Trophoblast cell (in vitro differentiated cells and primary cell): ENCODE measurements around the gene A3GALT2.

ENCODE experiments used
- DNase-seq, 2 donors: peaks; one replicate each; pipeline ENCODE4 v3.0.0-alpha.2; 2016
- H2AFZ ChIP-seq: 2 replicates; pipeline ENCODE4 v1.6.1; 2013; ENCODE audit warnings: low read length, moderate library complexity, mild to moderate bottlenecking; ENCODE audit not compliant: insufficient read depth, poor library complexity
- H2AK5ac ChIP-seq: 2 replicates; pipeline ENCODE4 v1.6.1; 2013; ENCODE audit warnings: mild to moderate bottlenecking, low read length
- H2BK120ac ChIP-seq: 2 replicates; pipeline ENCODE4 v1.6.1; 2013; ENCODE audit warnings: low read length, mild to moderate bottlenecking, moderate library complexity; ENCODE audit not compliant: insufficient read depth, poor library complexity
- H2BK12ac ChIP-seq: 2 replicates; pipeline ENCODE4 v1.6.1; 2013; ENCODE audit warnings: mild to moderate bottlenecking, low read length, moderate library complexity
- H2BK5ac ChIP-seq: 2 replicates; pipeline ENCODE4 v1.6.1; 2013; ENCODE audit warnings: low read length, low read depth, moderate library complexity, mild to moderate bottlenecking; ENCODE audit not compliant: poor library complexity
- H3K14ac ChIP-seq: 2 replicates; pipeline ENCODE4 v1.6.1; 2013; ENCODE audit warnings: mild to moderate bottlenecking, low read length
- H3K18ac ChIP-seq: 2 replicates; pipeline ENCODE4 v1.6.1; 2013; ENCODE audit warnings: mild to moderate bottlenecking, low read length
- H3K23ac ChIP-seq: 2 replicates; pipeline ENCODE4 v1.6.1; 2013; ENCODE audit warnings: low read length
- H3K27ac ChIP-seq: 2 replicates; pipeline ENCODE4 v1.5.1; 2013; ENCODE audit warnings: low read depth, mild to moderate bottlenecking, inconsistent platforms, low read length, moderate library complexity
- H3K27me3 ChIP-seq: 2 replicates; pipeline ENCODE4 v1.6.1; 2013; ENCODE audit warnings: inconsistent platforms, mild to moderate bottlenecking, low read length, moderate library complexity; ENCODE audit not compliant: insufficient read depth
- H3K36me3 ChIP-seq, 2 experiments: 1 replicate in 1 of 2; 2 replicates in 1 of 2; pipeline ENCODE4 v1.6.1; 2013; ENCODE audit warnings: low read length in 2 of 2, mild to moderate bottlenecking in 2 of 2, moderate library complexity in 1 of 2; ENCODE audit not compliant: insufficient read depth in 2 of 2, control insufficient read depth in 1 of 2
- H3K4ac ChIP-seq: 2 replicates; pipeline ENCODE4 v1.6.1; 2013; ENCODE audit warnings: low read depth, mild to moderate bottlenecking, low read length, moderate library complexity
- H3K4me1 ChIP-seq, 2 experiments: 1 replicate in 1 of 2; 2 replicates in 1 of 2; pipeline ENCODE4 v1.6.1; 2013; ENCODE audit warnings: low read length in 2 of 2, mild to moderate bottlenecking in 2 of 2, moderate library complexity in 1 of 2; ENCODE audit not compliant: insufficient read depth in 2 of 2, control insufficient read depth in 1 of 2
- H3K4me2 ChIP-seq: 2 replicates; pipeline ENCODE4 v1.6.1; 2013; ENCODE audit warnings: inconsistent platforms, mild to moderate bottlenecking, low read length, moderate library complexity
- H3K4me3 ChIP-seq: 2 replicates; pipeline ENCODE4 v1.5.1; 2013; ENCODE audit warnings: mild to moderate bottlenecking, low read depth, low read length, inconsistent platforms
- H3K79me1 ChIP-seq: one replicate; pipeline ENCODE4 v1.6.1; 2013; ENCODE audit warnings: low read length
- H3K79me2 ChIP-seq: 2 replicates; pipeline ENCODE4 v1.6.1; 2013; ENCODE audit warnings: low read length, mild to moderate bottlenecking; ENCODE audit not compliant: control insufficient read depth, insufficient read depth, poor library complexity
- H3K9ac ChIP-seq: 2 replicates; pipeline ENCODE4 v1.6.1; 2013; ENCODE audit warnings: mild to moderate bottlenecking, low read length
- H3K9me3 ChIP-seq: 2 replicates; pipeline ENCODE4 v1.6.1; 2013; ENCODE audit warnings: low read depth, mild to moderate bottlenecking, control low read depth, inconsistent platforms, low read length; ENCODE audit not compliant: insufficient read depth
- H4K12ac ChIP-seq: 2 replicates; pipeline ENCODE4 v1.6.1; 2013; ENCODE audit warnings: low read depth, mild to moderate bottlenecking, low read length, moderate library complexity
- H4K8ac ChIP-seq: 2 replicates; pipeline ENCODE4 v1.6.1; 2013; ENCODE audit warnings: low read depth, mild to moderate bottlenecking, low read length, moderate library complexity
- H4K91ac ChIP-seq: one replicate; pipeline ENCODE4 v1.6.1; 2013; ENCODE audit warnings: low read depth, mild to moderate bottlenecking, low read length, moderate library complexity
- WGBS: extraction: QIAGEN DNeasy Blood & Tissue Kit; methylation state at CpG from one replicate; pipeline ENCODE4 v1.1.7; 2013; ENCODE audit warnings: missing lambda C conversion rate; ENCODE audit not compliant: insufficient read length, insufficient coverage; ENCODE audit errors: extremely low coverage; 5-methylcytosine and 5-hydroxymethylcytosine counted together

The A3GALT2 gene

GRCh38 chr1:33297911-33298622 is 22.8 kb downstream of the A3GALT2 start:
- H2AK5ac ChIP-seq, result no peak overlapping the region
- no peak for DNase-seq
- H3K9me3 ChIP-seq, result no peaks in the 10 kb centered on the region
- WGBS, result no CpG with 5 or more reads among the region's 4 CpGs
- H2AFZ ChIP-seq, result no peak overlapping the region
- H3K4ac ChIP-seq, result no peak overlapping the region
- H3K23ac ChIP-seq, result no peak overlapping the region
- no peak overlapping the region for H2BK12ac ChIP-seq
- H3K79me2 ChIP-seq, result no peaks in the 10 kb centered on the region
- peaks cover 46 to 54% of the 10 kb centered on the region in 2 experiments for H3K36me3 ChIP-seq
- H3K18ac ChIP-seq, result no peak overlapping the region
- H3K9ac ChIP-seq, result no peak overlapping the region
- no peak overlapping the region for H3K4me3 ChIP-seq
- H3K4me1 ChIP-seq, result peaks cover 0 to 3% of the 10 kb centered on the region in 2 experiments
- no peak overlapping the region for H3K14ac ChIP-seq
- no peaks in the 10 kb centered on the region for H3K79me1 ChIP-seq
- no peak overlapping the region for H4K8ac ChIP-seq
- H2BK5ac ChIP-seq, result no peak overlapping the region
- no peak overlapping the region for H2BK120ac ChIP-seq
- no peaks in the 10 kb centered on the region for H3K27me3 ChIP-seq
- H4K12ac ChIP-seq, result peak overlapping the region; percentile 14
- no peak overlapping the region for H3K27ac ChIP-seq
- no peak overlapping the region for H3K4me2 ChIP-seq
- H4K91ac ChIP-seq, result no peak overlapping the region

- Histone ChIP-seq H4K91ac (no peak overlapping the region), H3K4ac (no peak overlapping the region), H4K12ac (no peak overlapping the region), H3K23ac (no peak overlapping the region), H3K4me3 (no peak overlapping the region), H3K79me1 (no peaks in the 10 kb centered on the region), H2AK5ac (no peak overlapping the region), H3K18ac (no peak overlapping the region), H3K4me2 (no peak overlapping the region), H3K36me3 (peaks cover 51 to 60% of the 10 kb centered on the region in 2 experiments), H3K4me1 (peaks cover 0 to 3% of the 10 kb centered on the region in 2 experiments), H2AFZ (no peak overlapping the region), H3K14ac (no peak overlapping the region), H3K79me2 (no peaks in the 10 kb centered on the region), H2BK120ac (no peak overlapping the region), H2BK5ac (no peak overlapping the region), H4K8ac (no peak overlapping the region), H3K9ac (no peak overlapping the region), H2BK12ac (no peak overlapping the region), H3K9me3 (no peaks in the 10 kb centered on the region), H3K27ac (no peak overlapping the region), H3K27me3 (no peaks in the 10 kb centered on the region)
- DNase-seq, result no peak
- no CpG with 5 or more reads among the region's 4 CpGs for WGBS
These were observed 24.1 kb downstream of the A3GALT2 start for GRCh38 chr1:33296824-33297223.

GRCh38 chr1:33296082-33296458 is 24.8 kb downstream of the A3GALT2 start:
- Histone ChIP-seq H4K91ac (no peak overlapping the region), H2BK12ac (no peak overlapping the region), H3K14ac (no peak overlapping the region), H2AK5ac (no peak overlapping the region), H3K9me3 (no peaks in the 10 kb centered on the region), H3K9ac (no peak overlapping the region), H3K27ac (no peak overlapping the region), H3K18ac (no peak overlapping the region), H3K4me2 (no peak overlapping the region), H4K8ac (no peak overlapping the region), H3K27me3 (no peaks in the 10 kb centered on the region), H3K4me3 (no peak overlapping the region), H3K4ac (no peak overlapping the region), H2BK5ac (no peak overlapping the region), H3K79me2 (no peaks in the 10 kb centered on the region), H2AFZ (no peak overlapping the region), H3K23ac (no peak overlapping the region), H3K79me1 (no peaks in the 10 kb centered on the region), H2BK120ac (no peak overlapping the region), H3K4me1 (peaks cover 0 to 3% of the 10 kb centered on the region in 2 experiments), H4K12ac (no peak overlapping the region), H3K36me3 (peaks cover 51 to 60% of the 10 kb centered on the region in 2 experiments)
- DNase-seq, result no peak
- no CpG with 5 or more reads among the region's 9 CpGs for WGBS

- no peak overlapping the region for H2BK120ac ChIP-seq
- no peak overlapping the region for H4K8ac ChIP-seq
- no peaks in the 10 kb centered on the region for H3K79me1 ChIP-seq
- no peak overlapping the region for H3K4me2 ChIP-seq
- H2BK5ac ChIP-seq, result no peak overlapping the region
- H3K23ac ChIP-seq, result no peak overlapping the region
- H3K4me3 ChIP-seq, result no peak overlapping the region
- no peak overlapping the region for H3K9ac ChIP-seq
- WGBS, result no CpG with 5 or more reads among the region's 12 CpGs
- no peak overlapping the region for H3K18ac ChIP-seq
- no peak overlapping the region for H3K14ac ChIP-seq
- no peaks in the 10 kb centered on the region for H3K79me2 ChIP-seq
- H2AK5ac ChIP-seq, result no peak overlapping the region
- H3K4ac ChIP-seq, result no peak overlapping the region
- H4K12ac ChIP-seq, result no peak overlapping the region
- no peak overlapping the region for H2AFZ ChIP-seq
- no peaks in the 10 kb centered on the region for H3K27me3 ChIP-seq
- no peak overlapping the region for H2BK12ac ChIP-seq
- no peaks in the 10 kb centered on the region for H3K9me3 ChIP-seq
- H4K91ac ChIP-seq, result no peak overlapping the region
- peaks cover 0 to under 1% of the 10 kb centered on the region in 2 experiments for H3K4me1 ChIP-seq
- no peak overlapping the region for H3K27ac ChIP-seq
- DNase-seq, result peak; percentile 86 to 97
- H3K36me3 ChIP-seq, result peaks cover 49 to 60% of the 10 kb centered on the region in 2 experiments
These were observed 25.3 kb downstream of the A3GALT2 start for GRCh38 chr1:33295450-33296081.
